B cell (primary cell): ENCODE results near the gene CTXN3.

Experiments used
- CTCF ChIP-seq: fragments of 200-600 bp; IDR thresholded peaks from one replicate; pipeline ENCODE4 v1.8.0; 2022; ENCODE audit warnings: antibody characterized with exemption, mild to moderate bottlenecking
- EZH2 ChIP-seq: IDR thresholded peaks from 2 replicates; pipeline ENCODE4 v1.6.1; 2012; ENCODE audit warnings: borderline replicate concordance, low read depth, mild to moderate bottlenecking, moderate library complexity, low read length; ENCODE audit not compliant: insufficient read depth, poor library complexity, severe bottlenecking

- TF ChIP-seq CTCF (no peak), EZH2 (no peak)
These were observed 58.3 kb downstream of the CTXN3 start for GRCh38 chr5:127707209-127707608.
